NCI-H2196 treated with DMSO at 0.1 percent for 48 hours (cell line): Measurements from ENCODE around the gene LHX1.

Source experiments
- DNase-seq: peaks from one replicate; lab custom pipeline; 2025; ENCODE audit not compliant: unreplicated experiment; lab: John Stamatoyannopoulos, UW

The LHX1 gene

GRCh38 chr17:36937001-36937958, at the start of gene LHX1:
TSS of gene LHX1 (plus strand) at chr17:36937475. CDS start at chr17:36938198, 723 bp downstream.
- no peak for DNase-seq

GRCh38 chr17:36888236-36888951, 48.9 kb upstream of the LHX1 start:
- DNase-seq: no peak

- no peak for DNase-seq
Observed at GRCh38 chr17:36889770-36890349, 47.4 kb upstream of the LHX1 start.

GRCh38 chr17:36890398-36891168, 46.7 kb upstream of the LHX1 start:
- DNase-seq: no peak

GRCh38 chr17:36892112-36892838, 45.0 kb upstream of the LHX1 start:
- no peak for DNase-seq

GRCh38 chr17:36894177-36894576, 43.1 kb upstream of the LHX1 start:
- DNase-seq: no peak

GRCh38 chr17:36894925-36895324, 42.4 kb upstream of the LHX1 start:
- no peak for DNase-seq

- DNase-seq: no peak
Observed at GRCh38 chr17:36899250-36900159, 37.8 kb upstream of the LHX1 start.

GRCh38 chr17:36900160-36900512, 37.1 kb upstream of the LHX1 start:
- DNase-seq: no peak

- no peak for DNase-seq
Observed at GRCh38 chr17:36901506-36901905, 35.8 kb upstream of the LHX1 start.

- no peak for DNase-seq
Observed at GRCh38 chr17:36907407-36907806, 29.9 kb upstream of the LHX1 start.

- no peak for DNase-seq
Observed at GRCh38 chr17:36910513-36910912, 26.8 kb upstream of the LHX1 start.

GRCh38 chr17:36911001-36911400, 26.3 kb upstream of the LHX1 start:
- DNase-seq: no peak

GRCh38 chr17:36913132-36913531, 24.1 kb upstream of the LHX1 start:
- no peak for DNase-seq

- no peak for DNase-seq
Observed at GRCh38 chr17:36918211-36918691, 19.0 kb upstream of the LHX1 start.

GRCh38 chr17:36919407-36919968, 17.8 kb upstream of the LHX1 start:
- no peak for DNase-seq

GRCh38 chr17:36920032-36921005, 17.0 kb upstream of the LHX1 start:
- no peak for DNase-seq
